K562 (cell line): ENCODE results near the gene PIP4K2C. TPM values are rescaled to one million over a fixed set of nuclear protein-coding genes. Genes with fewer than 3 reads are reported as not detected.

ENCODE experiments used
- ATAC-seq: fragments of 200-7000 bp; cut with Tn5 transposase; 3 replicates; pipeline ENCODE4 v1.9.1; 2020; ENCODE audit warnings: moderate library complexity
- BruUV-seq: library from RNA; stranded (reverse); fragments of 400-500 nt; replicated peaks from 2 replicates; lab custom pipeline; 2021; lab: Mats Ljungman, UMichigan
- CTCF ChIA-PET: fragments of 300-600 bp; formaldehyde crosslinking; extraction: SDS; loops from one replicate; lab custom pipeline; 2021; ENCODE audit warnings: low intra/inter-chr PET ratio; lab: Yijun Ruan, JAX
- POLR2A ChIA-PET: fragments of 300-600, 350-650 bp; sonication (Branson Sonifier 250); formaldehyde crosslinking; extraction: SDS; loops from one replicate; lab custom pipeline; 2021; ENCODE audit warnings: antibody characterized with exemption, inconsistent platforms; lab: Yijun Ruan, JAX
- DNase-seq, 4 experiments: peaks; one replicate each; pipeline versions ENCODE4 v3.0.0 to v3.0.0-alpha.2; 2011 to 2018; ENCODE audit warnings: low spot score in 3 of 4, mixed read lengths in 3 of 4; ENCODE audit errors: extremely low read depth in 1 of 4
- FAIRE-seq: peaks from 2 replicates; lab custom pipeline; 2011; peaks lifted over from hg19 to GRCh38; lab: Jason Lieb, UNC
- H2AFZ ChIP-seq: 2 replicates; pipeline ENCODE4 v1.6.0; 2011; ENCODE audit warnings: low read depth, low read length, control low read depth, inconsistent platforms
- H3K27ac ChIP-seq: fragments of 200-600 bp; 3 replicates; pipeline ENCODE4 v1.8.0; 2011; ENCODE audit warnings: low read depth, mild to moderate bottlenecking, control low read depth, inconsistent platforms, low read length, moderate library complexity, mixed read lengths; ENCODE audit errors: extremely low read depth
- H3K27me3 ChIP-seq, 2 experiments: fragments of 300-600 bp in 1 of 2; 2 replicates in 1 of 2; 3 replicates in 1 of 2; pipeline versions ENCODE4 v1.6.0 to v1.8.0; 2011; ENCODE audit warnings: inconsistent platforms in 2 of 2, low read length in 2 of 2, mild to moderate bottlenecking in 1 of 2, mixed read lengths in 1 of 2, moderate library complexity in 1 of 2; ENCODE audit not compliant: control insufficient read depth in 2 of 2, insufficient read depth in 2 of 2
- H3K36me3 ChIP-seq: fragments of 300-600 bp; 3 replicates; pipeline ENCODE4 v1.8.0; 2011; ENCODE audit warnings: mild to moderate bottlenecking, low read length, inconsistent platforms; ENCODE audit not compliant: control insufficient read depth, insufficient read depth
- H3K4me1 ChIP-seq, 2 experiments: fragments of 200-600 bp in 1 of 2; replicated peaks in 1 of 2; 2 replicates in 1 of 2; 3 replicates in 1 of 2; pipeline versions ENCODE4 v1.5.1 to v1.8.0; 2011; ENCODE audit warnings: inconsistent platforms in 2 of 2, low read length in 2 of 2, mild to moderate bottlenecking in 1 of 2, mixed read lengths in 1 of 2, moderate library complexity in 1 of 2; ENCODE audit not compliant: control insufficient read depth in 2 of 2, insufficient read depth in 2 of 2
- H3K4me2 ChIP-seq: 2 replicates; pipeline ENCODE4 v1.6.1; 2011; ENCODE audit warnings: low read length, control low read depth, inconsistent platforms, mixed read lengths; ENCODE audit not compliant: insufficient read depth
- H3K4me3 ChIP-seq: fragments of 200-600 bp; sonication (generic), shearing (Covaris generic); 2 replicates; pipeline ENCODE4 v1.5.1; 2016; ENCODE audit warnings: control low read depth, inconsistent platforms
- H3K79me2 ChIP-seq: fragments of 200-600 bp; 3 replicates; pipeline ENCODE4 v1.8.0; 2011; ENCODE audit warnings: low read length, inconsistent platforms; ENCODE audit not compliant: control insufficient read depth, insufficient read depth
- H3K9ac ChIP-seq, 2 experiments: 2 replicates each; pipeline versions ENCODE4 v1.6.0 to v1.6.1; 2011; ENCODE audit warnings: low read depth in 2 of 2, low read length in 2 of 2, control low read depth in 1 of 2, inconsistent platforms in 1 of 2, mild to moderate bottlenecking in 1 of 2, mixed read lengths in 1 of 2; ENCODE audit not compliant: insufficient read depth in 1 of 2
- H3K9me1 ChIP-seq: one replicate; pipeline ENCODE4 v1.6.0; 2011; ENCODE audit warnings: inconsistent platforms, mild to moderate bottlenecking, low read length, moderate library complexity; ENCODE audit not compliant: control insufficient read depth, insufficient read depth
- H3K9me3 ChIP-seq: replicated peaks from 2 replicates; pipeline ENCODE4 v1.5.1; 2011; ENCODE audit warnings: low read depth, low read length, inconsistent platforms; ENCODE audit not compliant: control insufficient read depth, insufficient read depth
- H4K20me1 ChIP-seq: replicated peaks from 2 replicates; pipeline ENCODE4 v1.6.1; 2011; ENCODE audit warnings: low read length, inconsistent platforms, mixed read lengths; ENCODE audit not compliant: control insufficient read depth, insufficient read depth
- FOXJ3 ChIP-seq: sonication (generic); formaldehyde crosslinking; IDR thresholded peaks from 2 replicates; pipeline ENCODE4 v1.4.0; 2020; ENCODE audit warnings: mild to moderate bottlenecking, missing genetic modification reagents
- RBM22 ChIP-seq: fragments of 200-400 bp; formaldehyde crosslinking; IDR thresholded peaks from 2 replicates; pipeline ENCODE4 v1.6.1; 2018; ENCODE audit warnings: low read length, low read depth; ENCODE audit not compliant: poor library complexity, severe bottlenecking
- SNRNP70 ChIP-seq: fragments of 200-400 bp; formaldehyde crosslinking; optimal IDR thresholded peaks from 2 replicates; pipeline ENCODE3; 2017; ENCODE audit warnings: low read depth, low read length
- SRF ChIP-seq, 2 experiments: fragments of 250-450, 450-650 bp in 1 of 2; sonication (Bioruptor Pico) in 1 of 2; sonication (generic) in 1 of 2; formaldehyde crosslinking; IDR thresholded peaks; 2 replicates each; pipeline versions ENCODE4 v1.5.0 to v1.5.1; 2020 to 2022; ENCODE audit warnings: mild to moderate bottlenecking in 1 of 2, missing genetic modification reagents in 1 of 2
- TOE1 ChIP-seq, 2 experiments: fragments of 450-650 bp in 1 of 2; sonication (generic) in 1 of 2; formaldehyde crosslinking in 1 of 2; IDR thresholded peaks; 2 replicates each; pipeline versions ENCODE4 v1.7.1 to v1.8.0; 2016 to 2022; ENCODE audit warnings: borderline replicate concordance in 2 of 2, mild to moderate bottlenecking in 2 of 2, antibody characterized with exemption in 1 of 2, inconsistent platforms in 1 of 2, low read depth in 1 of 2, missing genetic modification reagents in 1 of 2, moderate library complexity in 1 of 2
- ZBED1 ChIP-seq: IDR thresholded peaks from 2 replicates; pipeline ENCODE4 v1.6.1; 2014
- ZC3H8 ChIP-seq: fragments of 450-650 bp; IDR thresholded peaks from 2 replicates; pipeline ENCODE4 v1.6.1; 2017
- ZFPM2 ChIP-seq: fragments of 250-450 bp; sonication (Bioruptor Pico); IDR thresholded peaks from 2 replicates; pipeline ENCODE4 v1.5.1; 2022; ENCODE audit warnings: mild to moderate bottlenecking
- WGBS: fragments of 100-300 bp; shearing (Covaris generic); methylation state at CpG from one replicate; pipeline ENCODE4 v1.1.6; 2016; ENCODE audit warnings: low coverage, mixed read lengths; ENCODE audit not compliant: insufficient coverage; ENCODE audit errors: missing lambda C conversion rate; 5-methylcytosine and 5-hydroxymethylcytosine counted together
- in situ Hi-C: fragments of 300-500 bp; cut with MboI; formaldehyde crosslinking; loops from 4 replicates; pipeline ENCODE4 v1.15.0; 2018; ENCODE audit warnings: inconsistent platforms, mixed read lengths
- intact Hi-C: fragments of 100-400 bp; cut with micrococcal nuclease; formaldehyde crosslinking; loops from 2 replicates; pipeline ENCODE4 v1.14.2; 2022
- polyA plus RNA-seq, 8 experiments: library from polyadenylated mRNA; depleted of rRNA in 4 of 8; stranded (reverse) in 5 of 8; unstranded in 3 of 8; fragments of >200 nt; fragmentation: Nextera tagmentation in 2 of 8; fragmentation: Illumina TruSeq in 1 of 8; extraction: Ambion mirVana in 2 of 8; extraction: Trizol in 1 of 8; gene quantifications; 2 replicates each; pipeline versions ENCODE4 v1.2.1 to v1.2.3, GENCODE V29; 2011 to 2014; ENCODE audit warnings: inconsistent platforms in 1 of 8, missing spikeins in 1 of 8
- total RNA-seq, 7 experiments: library from RNA; depleted of rRNA in 6 of 7; stranded (reverse); fragments of >200 nt in 6 of 7; fragmentation: Illumina TruSeq in 2 of 7; extraction: Trizol in 2 of 7; gene quantifications; 2 replicates each; pipeline versions ENCODE4 v1.2.1 to v1.2.3, GENCODE V29; 2011 to 2021; ENCODE audit warnings: low replicate concordance in 1 of 7

The PIP4K2C gene
- total and polyA plus RNA-seq, 9 of the 15 experiments (the other 6 are each of a cell fraction or from before 2014, with no cell fraction given), result 9.0 to 41.4 (median 18.3) TPM

DNA sequence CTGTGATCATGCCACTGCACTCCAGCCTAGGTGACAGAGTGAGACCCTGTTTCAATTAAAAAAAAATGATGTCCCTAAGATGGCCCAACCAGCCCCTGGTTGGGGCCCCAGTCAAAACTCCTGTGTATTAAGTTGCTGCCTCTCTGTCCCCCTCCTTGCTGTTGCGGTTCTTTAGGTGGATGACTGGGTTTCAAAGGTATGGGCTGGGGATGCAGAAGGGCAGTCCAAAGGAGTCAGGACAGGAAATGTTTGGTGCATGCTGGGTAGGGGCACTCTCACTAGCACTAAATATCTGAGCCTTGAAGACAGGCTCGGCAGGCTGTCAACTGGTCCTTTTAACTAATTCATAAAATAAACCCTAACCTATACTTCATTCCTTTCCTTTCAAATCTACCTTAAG is 12.0 kb upstream of the PIP4K2C start:
- no peaks in the 10 kb centered on the region for H3K79me2 ChIP-seq
- H3K36me3 ChIP-seq, result peaks cover 87% of the 10 kb centered on the region
- no peaks in the 10 kb centered on the region for H3K9me3 ChIP-seq
- peaks cover 3% of the 10 kb centered on the region; the same call in 1 of the 2 replicates for H4K20me1 ChIP-seq
- 86% methylated on average over 2 of the region's 2 CpGs for WGBS
- no peak overlapping the region for H3K27ac ChIP-seq
- in situ Hi-C loops (no loop called here), intact Hi-C loops (no loop called here)
- H3K27me3 ChIP-seq, result no peaks in the 10 kb centered on the region
- ATAC-seq (no peak), DNase-seq (no peak), FAIRE-seq (no peak)
- POLR2A ChIA-PET, result interaction anchor here (0.6 kb wide), 1 partner anchor 340 kb away, joined by 3 read pairs; no protein-coding TSS in a partner anchor
- H3K4me2 ChIP-seq, result no peak overlapping the region
- BruUV-seq, result no TSS peak
- H3K9ac ChIP-seq, result no peak overlapping the region
- H3K4me3 ChIP-seq, result no peak overlapping the region
- TF ChIP-seq ZBED1 (no peak), RBM22 (no peak), SNRNP70 (no peak), ZC3H8 (no peak), TOE1 (IDR thresholded peaks at IDR 0.05; ENCODE audit: borderline replicate concordance) (no peak), TOE1 (CRISPR knock-in tag; IDR thresholded peaks at IDR 0.05; ENCODE audit: borderline replicate concordance, low read depth) (no peak), ZFPM2 (CRISPR knock-in tag) (no peak), SRF (CRISPR knock-in tag; IDR thresholded peaks at IDR 0.05) (no peak), FOXJ3 (CRISPR knock-in tag) (no peak)
- TF ChIP-seq, all 486 proteins: peak for 0
- no peaks in the 10 kb centered on the region; a peak in 2 of 5 replicates for H3K4me1 ChIP-seq
- H3K9me1 ChIP-seq, result peaks cover 7% of the 10 kb centered on the region
- no peak overlapping the region for H2AFZ ChIP-seq
- CTCF ChIA-PET, result no interaction called here
